GM19438 (cell line): ENCODE results near the gene PPM1B.
"Not testable (repeated sequence)": the region's sequence is repeated elsewhere in the genome, so short reads cannot be mapped to it uniquely, and the experiment has no call there.

Source experiments
- ATAC-seq: cut with Tn5 transposase; IDR thresholded peaks from one replicate; pipeline ENCODE4 v1.9.1; 2021; ENCODE audit warnings: low read depth; ENCODE audit not compliant: unreplicated experiment

The PPM1B gene

DNA sequence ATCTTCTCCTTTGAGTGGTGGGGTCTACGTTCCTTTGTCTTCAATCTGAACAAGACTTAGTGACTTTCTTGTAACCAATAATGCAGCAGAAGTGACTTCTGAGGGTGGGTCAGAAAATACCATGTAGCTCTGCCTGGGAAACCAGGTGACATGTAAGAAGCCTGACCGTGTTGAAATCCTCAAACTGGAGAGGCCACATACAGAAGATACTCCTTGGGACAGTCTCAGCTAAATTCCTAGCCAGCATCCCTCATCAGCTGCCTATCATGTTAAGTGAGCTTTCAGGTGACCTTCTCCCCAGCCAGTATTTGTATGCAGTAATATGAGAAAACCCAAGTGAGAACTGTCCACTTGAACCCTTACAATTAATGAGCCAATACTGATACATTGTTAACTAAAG lies 27.0 kb downstream of the PPM1B start:
- no peak for ATAC-seq

DNA sequence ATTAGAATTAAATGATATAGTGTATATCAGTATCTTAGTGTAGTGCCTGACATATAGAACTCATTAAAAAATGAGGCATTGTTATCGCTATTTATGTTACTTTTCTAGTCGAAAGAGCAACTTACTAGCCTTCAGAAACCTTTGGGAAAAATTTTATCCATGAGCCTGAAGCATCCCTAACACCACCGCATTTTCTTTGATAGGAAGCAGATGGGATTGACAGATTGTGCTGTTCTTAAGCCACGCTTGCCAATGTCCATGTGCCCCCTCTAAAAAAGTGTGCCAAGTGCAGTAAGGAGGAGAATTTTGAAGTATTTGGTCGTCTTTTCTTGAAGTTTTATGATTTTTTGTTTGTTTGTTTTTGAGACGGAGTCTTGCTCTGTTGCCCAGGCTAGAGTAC lies 29.1 kb downstream of the PPM1B start:
- ATAC-seq, result no peak

GRCh38 chr2:44200011-44200410 lies 31.3 kb downstream of the PPM1B start:
- no peak for ATAC-seq

DNA sequence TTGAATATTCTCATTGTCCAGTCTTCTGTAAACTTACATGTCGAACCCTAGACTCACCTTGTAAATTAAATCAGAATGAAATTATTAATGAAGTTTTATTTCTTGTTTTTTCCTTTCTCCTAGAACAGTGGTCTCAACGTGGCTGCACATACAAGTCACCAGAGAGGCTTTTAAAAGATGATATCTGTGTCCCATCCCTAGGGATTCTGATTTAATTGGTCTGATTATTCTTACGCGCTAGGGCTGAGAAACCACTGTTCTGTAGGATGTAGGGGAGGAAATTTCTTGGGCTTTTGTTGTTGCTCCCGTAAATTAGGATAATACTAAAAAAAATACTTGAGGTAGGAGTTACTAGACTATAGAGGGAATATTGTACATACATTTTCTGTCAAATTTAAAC lies 32.1 kb downstream of the PPM1B start:
- no peak for ATAC-seq

- ATAC-seq, result no peak
Observed at GRCh38 chr2:44201648-44202165, 33.0 kb downstream of the PPM1B start.

GRCh38 chr2:44203542-44203941 lies 34.9 kb downstream of the PPM1B start:
- no peak for ATAC-seq

DNA sequence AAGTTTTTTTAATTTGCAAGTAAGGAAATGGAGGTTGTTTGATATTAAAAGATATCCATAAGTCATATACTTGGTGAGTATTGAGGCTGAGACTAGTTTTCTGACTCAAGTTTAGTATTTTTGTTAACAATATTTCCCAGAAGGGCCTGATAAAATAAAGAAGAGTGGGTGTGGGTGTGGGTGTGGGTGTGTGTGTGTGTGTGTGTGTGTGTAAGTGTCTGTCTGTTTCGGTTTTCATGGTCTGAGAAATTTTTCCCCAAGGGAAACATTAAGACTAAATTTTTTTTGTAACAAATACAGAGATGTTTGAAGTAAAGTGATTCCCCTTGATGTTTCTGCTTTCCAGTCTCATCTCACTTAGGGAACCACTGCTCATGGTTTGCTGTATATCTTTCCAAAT lies 36.5 kb downstream of the PPM1B start:
- no peak for ATAC-seq

GRCh38 chr2:44207102-44207501 lies 38.4 kb downstream of the PPM1B start:
- ATAC-seq, result no peak

DNA sequence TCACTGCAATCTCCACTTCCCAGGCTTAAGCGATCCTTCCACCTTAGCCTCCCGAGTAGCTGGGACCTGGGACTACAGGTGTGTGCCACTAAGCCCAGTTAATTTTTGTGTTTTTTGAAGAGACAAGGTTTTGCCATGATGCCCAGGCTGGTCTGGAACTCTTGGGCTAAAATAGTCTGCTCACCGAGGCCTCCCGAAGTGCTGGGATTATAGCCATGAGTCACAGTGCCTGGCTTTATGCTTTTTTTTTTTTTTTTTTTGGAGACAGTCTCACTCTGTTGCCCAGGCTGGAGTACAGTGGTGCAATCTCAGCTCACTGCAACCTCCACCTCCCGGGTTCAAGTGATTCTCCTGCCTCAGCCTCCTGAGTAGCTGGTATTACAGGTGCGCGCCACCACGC lies 39.0 kb downstream of the PPM1B start:
- not testable (repeated sequence) for ATAC-seq

DNA sequence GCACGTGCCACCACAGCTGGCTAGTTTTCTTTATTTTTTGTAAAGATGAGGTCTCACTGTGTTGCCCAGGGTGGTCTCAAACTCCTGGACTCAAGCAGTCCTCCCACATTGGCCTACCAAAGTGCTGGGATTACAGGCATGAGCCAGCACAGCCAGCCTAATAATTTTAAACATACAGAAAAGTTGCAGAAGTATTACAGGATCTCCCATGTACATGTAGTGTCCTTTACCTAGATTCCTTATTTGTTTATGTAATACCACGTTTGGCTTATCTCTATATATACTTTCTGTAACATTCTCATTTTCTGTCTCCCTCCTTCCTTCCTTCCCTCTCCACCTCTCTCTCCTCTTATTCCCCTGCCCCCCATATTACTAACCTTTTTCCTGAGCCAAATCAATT lies 41.7 kb downstream of the PPM1B start:
- no peak for ATAC-seq

- ATAC-seq, result no peak
Observed at GRCh38 chr2:44211183-44211582, 42.5 kb downstream of the PPM1B start.

GRCh38 chr2:44212302-44212701 lies 43.6 kb downstream of the PPM1B start:
- no peak for ATAC-seq

- no peak for ATAC-seq
Observed at GRCh38 chr2:44215827-44216226, 47.2 kb downstream of the PPM1B start.

GRCh38 chr2:44218771-44219170 lies 50.1 kb downstream of the PPM1B start:
- ATAC-seq, result no peak

- ATAC-seq, result no peak
Observed at GRCh38 chr2:44226753-44227152, 58.1 kb downstream of the PPM1B start.

DNA sequence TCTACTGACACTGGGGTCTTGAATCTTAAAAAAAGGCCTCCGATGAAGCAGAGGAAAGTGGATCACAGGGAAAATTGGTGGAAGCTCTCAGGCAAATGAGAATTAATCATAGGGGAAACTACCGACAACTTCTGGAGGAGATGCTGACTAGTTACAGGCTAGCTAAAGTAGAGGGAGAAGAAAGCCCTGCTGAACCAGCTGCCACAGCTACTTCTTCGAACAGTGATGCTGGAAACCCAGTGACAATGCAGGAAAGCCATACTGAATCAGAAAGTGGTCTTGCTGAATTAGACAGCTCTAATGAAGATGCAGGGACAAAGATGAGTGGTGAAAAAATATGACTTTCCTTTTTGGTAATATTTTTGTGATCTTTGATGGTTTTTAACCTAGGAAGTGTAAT lies 61.7 kb downstream of the PPM1B start:
- no peak for ATAC-seq

- no peak for ATAC-seq
Observed at GRCh38 chr2:44233450-44234128, 64.9 kb downstream of the PPM1B start.

DNA sequence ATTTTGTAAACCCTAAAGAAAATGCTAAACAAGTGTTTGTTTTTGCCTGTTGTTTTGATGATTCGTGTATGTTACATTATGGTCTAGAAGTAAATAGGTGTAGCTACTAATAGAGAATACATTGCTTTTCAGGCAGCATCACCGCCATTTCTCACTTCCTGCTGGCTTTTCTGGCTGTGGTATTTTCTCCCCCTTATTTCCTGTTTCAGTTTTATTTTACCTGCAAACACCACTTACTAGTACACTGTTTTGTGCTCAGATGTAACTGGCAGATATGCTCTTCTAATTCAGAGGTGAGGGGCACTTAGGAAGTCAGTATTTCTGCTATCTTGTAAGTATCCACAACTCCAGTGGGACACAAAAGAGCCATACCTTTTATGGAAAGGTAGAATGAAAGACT lies 68.5 kb downstream of the PPM1B start:
- no peak for ATAC-seq

DNA sequence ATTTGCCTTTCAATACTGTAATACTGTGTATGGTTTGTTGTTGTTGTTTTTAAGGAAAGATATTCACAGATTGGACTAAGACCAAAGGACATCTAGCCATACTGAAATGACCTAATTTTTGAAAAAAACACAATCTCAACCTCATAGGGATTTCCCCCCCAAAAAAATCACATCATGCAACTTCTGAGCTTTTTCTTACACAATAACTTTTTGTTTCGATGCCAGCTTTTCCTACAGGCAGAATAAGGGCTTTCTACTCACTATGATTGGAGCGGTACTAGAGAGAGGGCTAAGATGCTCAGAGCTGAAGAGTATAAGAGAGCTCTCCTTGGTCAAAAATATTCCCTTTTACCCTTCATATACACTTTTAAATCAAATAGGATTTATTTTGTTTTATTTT lies 74.2 kb downstream of the PPM1B start:
- ATAC-seq, result no peak

- no peak for ATAC-seq
Observed at GRCh38 chr2:44244135-44244871, 75.6 kb downstream of the PPM1B start.

GRCh38 chr2:44245083-44245861 lies 76.6 kb downstream of the PPM1B start:
- ATAC-seq, result no peak
